ENCODE results near the gene FRMPD2.

Gene FRMPD2

GRCh38 chr10:48307711-48308018, 33.2 kb upstream of the FRMPD2 start:
- Histone ChIP-seq H3K27ac (ENCODE audit: low read depth, low read length, poor library complexity, severe bottlenecking) (no peak overlapping the region), H3K9me3 (ENCODE audit: low read length) (no peaks in the 10 kb centered on the region), H3K36me3 (ENCODE audit: insufficient read depth, low read length) (no peaks in the 10 kb centered on the region), H3K27me3 (ENCODE audit: insufficient read depth, low read length) (no peaks in the 10 kb centered on the region), H2AFZ (ENCODE audit: low read length) (no peak overlapping the region), H3F3A (ENCODE audit: insufficient read depth, low read length) (no peaks in the 10 kb centered on the region; the same call in 1 of the 2 replicates), H3K9me2 (ENCODE audit: low read depth, low read length) (no peaks in the 10 kb centered on the region), H3K4me1 (ENCODE audit: insufficient read depth, low read length, severe bottlenecking) (peaks cover 13% of the 10 kb centered on the region), H3K79me2 (ENCODE audit: insufficient read depth, low read length) (no peaks in the 10 kb centered on the region), H3K9ac (ENCODE audit: low read length) (peak overlapping the region; percentile 86), H3K4me3 (ENCODE audit: low read depth, low read length, poor library complexity, severe bottlenecking) (peak overlapping the region; percentile 92), H3K4me2 (ENCODE audit: low read length) (peak overlapping the region; percentile 98), H4K20me1 (ENCODE audit: insufficient read depth, low read length) (no peaks in the 10 kb centered on the region)
- no peak for TF ChIP-seq EZH2 (IDR thresholded peaks at IDR 0.05; ENCODE audit: borderline replicate concordance, low read length)
- TF ChIP-seq CTCF (IDR thresholded peaks at IDR 0.05; ENCODE audit: low read length), result no peak

GRCh38 chr10:48306870-48307710, 32.6 kb upstream of the FRMPD2 start:
- Histone ChIP-seq H3K36me3 (ENCODE audit: insufficient read depth, low read length) (no peaks in the 10 kb centered on the region), H3K9me3 (ENCODE audit: low read length) (no peaks in the 10 kb centered on the region), H3K9me2 (ENCODE audit: low read depth, low read length) (no peaks in the 10 kb centered on the region), H3K4me3 (ENCODE audit: low read depth, low read length, poor library complexity, severe bottlenecking) (peak overlapping the region; percentile 92), H3K27me3 (ENCODE audit: insufficient read depth, low read length) (no peaks in the 10 kb centered on the region), H3K4me2 (ENCODE audit: low read length) (peak overlapping the region; percentile 98), H2AFZ (ENCODE audit: low read length) (no peak overlapping the region), H3K79me2 (ENCODE audit: insufficient read depth, low read length) (no peaks in the 10 kb centered on the region), H3K27ac (ENCODE audit: low read depth, low read length, poor library complexity, severe bottlenecking) (no peak overlapping the region), H3K9ac (ENCODE audit: low read length) (peak overlapping the region; percentile 86), H3F3A (ENCODE audit: insufficient read depth, low read length) (no peaks in the 10 kb centered on the region; the same call in 1 of the 2 replicates), H3K4me1 (ENCODE audit: insufficient read depth, low read length, severe bottlenecking) (peaks cover 13% of the 10 kb centered on the region), H4K20me1 (ENCODE audit: insufficient read depth, low read length) (no peaks in the 10 kb centered on the region)
- no peak for TF ChIP-seq EZH2 (IDR thresholded peaks at IDR 0.05; ENCODE audit: borderline replicate concordance, low read length)

GRCh38 chr10:48306265-48306869, 31.9 kb upstream of the FRMPD2 start, which contains the start of gene MAPK8:
MAPK8 (plus strand) TSS chr10:48306677; CDS start chr10:48401661, 94,984 bp downstream.
- Histone ChIP-seq H3K9ac (ENCODE audit: low read length) (peak within 1 kb of the TSS; percentile 86), H3K4me1 (ENCODE audit: insufficient read depth, low read length, severe bottlenecking) (peaks cover 13% of the 10 kb centered on the region), H3K36me3 (ENCODE audit: insufficient read depth, low read length) (no peaks in the 10 kb centered on the region), H3K4me3 (ENCODE audit: low read depth, low read length, poor library complexity, severe bottlenecking) (peak within 1 kb of the TSS; percentile 92), H4K20me1 (ENCODE audit: insufficient read depth, low read length) (no peaks in the 10 kb centered on the region), H3K27me3 (ENCODE audit: insufficient read depth, low read length) (no peaks in the 10 kb centered on the region), H3F3A (ENCODE audit: insufficient read depth, low read length) (no peaks in the 10 kb centered on the region; the same call in 1 of the 2 replicates), H3K79me2 (ENCODE audit: insufficient read depth, low read length) (no peaks in the 10 kb centered on the region), H3K9me2 (ENCODE audit: low read depth, low read length) (no peaks in the 10 kb centered on the region), H3K27ac (ENCODE audit: low read depth, low read length, poor library complexity, severe bottlenecking) (no peak within 1 kb of the TSS), H3K4me2 (ENCODE audit: low read length) (peak within 1 kb of the TSS; percentile 98), H3K9me3 (ENCODE audit: low read length) (no peaks in the 10 kb centered on the region), H2AFZ (ENCODE audit: low read length) (no peak within 1 kb of the TSS)
- TF ChIP-seq EZH2 (IDR thresholded peaks at IDR 0.05; ENCODE audit: borderline replicate concordance, low read length), result no peak

GRCh38 chr10:48305905-48306264, 31.4 kb upstream of the FRMPD2 start:
- Histone ChIP-seq H3K9me3 (ENCODE audit: low read length) (no peaks in the 10 kb centered on the region), H2AFZ (ENCODE audit: low read length) (no peak overlapping the region), H3K36me3 (ENCODE audit: insufficient read depth, low read length) (no peaks in the 10 kb centered on the region), H3K4me2 (ENCODE audit: low read length) (peak overlapping the region; percentile 54), H4K20me1 (ENCODE audit: insufficient read depth, low read length) (no peaks in the 10 kb centered on the region), H3F3A (ENCODE audit: insufficient read depth, low read length) (no peaks in the 10 kb centered on the region; the same call in 1 of the 2 replicates), H3K27ac (ENCODE audit: low read depth, low read length, poor library complexity, severe bottlenecking) (no peak overlapping the region), H3K4me1 (ENCODE audit: insufficient read depth, low read length, severe bottlenecking) (peaks cover 13% of the 10 kb centered on the region), H3K9me2 (ENCODE audit: low read depth, low read length) (no peaks in the 10 kb centered on the region), H3K27me3 (ENCODE audit: insufficient read depth, low read length) (no peaks in the 10 kb centered on the region), H3K4me3 (ENCODE audit: low read depth, low read length, poor library complexity, severe bottlenecking) (peak overlapping the region; percentile 92), H3K79me2 (ENCODE audit: insufficient read depth, low read length) (no peaks in the 10 kb centered on the region), H3K9ac (ENCODE audit: low read length) (peak overlapping the region; percentile 7; the same call in 1 of the 2 replicates)
- no peak for TF ChIP-seq EZH2 (IDR thresholded peaks at IDR 0.05; ENCODE audit: borderline replicate concordance, low read length)
- TF ChIP-seq CTCF (IDR thresholded peaks at IDR 0.05; ENCODE audit: low read length), result no peak
